GM19324 (cell line): ENCODE data around the gene PTBP3.
"Not testable (repeated sequence)": the region's sequence is repeated elsewhere in the genome, so short reads cannot be mapped to it uniquely, and the experiment has no call there.

Experiments used
- ATAC-seq: cut with Tn5 transposase; IDR thresholded peaks from one replicate; pipeline ENCODE4 v1.9.1; 2021; ENCODE audit warnings: mild to moderate bottlenecking, moderate library complexity; ENCODE audit not compliant: unreplicated experiment, low FRiP score

PTBP3 gene

GRCh38 chr9:112273876-112274275 is 59.5 kb downstream of the PTBP3 start:
- ATAC-seq, result no peak

GRCh38 chr9:112271466-112272098 is 61.8 kb downstream of the PTBP3 start:
- ATAC-seq, result no peak

- ATAC-seq, result no peak
These were observed 65.0 kb downstream of the PTBP3 start for GRCh38 chr9:112268413-112268812.

- ATAC-seq, result not testable (repeated sequence)
These were observed 66.3 kb downstream of the PTBP3 start for GRCh38 chr9:112267086-112267485.

- ATAC-seq, result no peak
These were observed 68.0 kb downstream of the PTBP3 start for GRCh38 chr9:112265391-112265790.

GRCh38 chr9:112262577-112262976 is 70.8 kb downstream of the PTBP3 start:
- ATAC-seq, result no peak

- no peak for ATAC-seq
These were observed 72.3 kb downstream of the PTBP3 start for GRCh38 chr9:112261133-112261532.

- no peak for ATAC-seq
These were observed 75.3 kb downstream of the PTBP3 start for GRCh38 chr9:112258106-112258505.

GRCh38 chr9:112252194-112252593 is 81.2 kb downstream of the PTBP3 start:
- no peak for ATAC-seq

- ATAC-seq, result no peak
These were observed 84.1 kb downstream of the PTBP3 start for GRCh38 chr9:112249277-112249676.

- ATAC-seq, result no peak
These were observed 84.7 kb downstream of the PTBP3 start for GRCh38 chr9:112248722-112249121.

GRCh38 chr9:112247090-112247489 is 86.3 kb downstream of the PTBP3 start:
- ATAC-seq, result no peak

- ATAC-seq, result no peak
These were observed 88.3 kb downstream of the PTBP3 start for GRCh38 chr9:112245126-112245525.

- no peak for ATAC-seq
These were observed 91.1 kb downstream of the PTBP3 start for GRCh38 chr9:112242147-112242804.

GRCh38 chr9:112241491-112241890 is 91.9 kb downstream of the PTBP3 start:
- ATAC-seq, result no peak

- no peak for ATAC-seq
These were observed 93.7 kb downstream of the PTBP3 start for GRCh38 chr9:112239708-112240107.

- no peak for ATAC-seq
These were observed 94.1 kb downstream of the PTBP3 start for GRCh38 chr9:112239284-112239683.

- no peak for ATAC-seq
These were observed 98.6 kb downstream of the PTBP3 start for GRCh38 chr9:112234779-112235178.

GRCh38 chr9:112233769-112234168 is 99.7 kb downstream of the PTBP3 start:
- ATAC-seq, result no peak

- no peak for ATAC-seq
These were observed 101.2 kb downstream of the PTBP3 start for GRCh38 chr9:112232233-112232632.

GRCh38 chr9:112226091-112226490 is 107.3 kb downstream of the PTBP3 start:
- ATAC-seq, result no peak
